B cell (primary cell): ENCODE results near the gene FOXM1. TPM values are rescaled to one million over a fixed set of nuclear protein-coding genes. Genes with fewer than 3 reads are reported as not detected.

ENCODE experiments used
- ATAC-seq: fragments of 200-7000 bp; cut with Tn5 transposase; one replicate; pipeline ENCODE4 v1.10.0; 2021; ENCODE audit warnings: low read depth, mild to moderate bottlenecking, moderate number of reproducible peaks, moderate library complexity
- CTCF ChIA-PET: fragments of 350-600 bp; sonication (Branson Sonifier 250); formaldehyde crosslinking; loops from one replicate; lab custom pipeline; 2021; ENCODE audit warnings: antibody characterized with exemption, inconsistent platforms; lab: Charles Lee
- POLR2A ChIA-PET: fragments of 350-600 bp; sonication (Branson Sonifier 250); formaldehyde crosslinking; loops from one replicate; lab custom pipeline; 2021; ENCODE audit warnings: antibody characterized with exemption; lab: Charles Lee
- DNase-seq: peaks from one replicate; pipeline ENCODE4 v3.0.0; 2013
- H2AFZ ChIP-seq: 2 replicates; pipeline ENCODE4 v1.6.1; 2012; ENCODE audit warnings: mild to moderate bottlenecking, low read depth, low read length; ENCODE audit not compliant: insufficient read depth, poor library complexity, severe bottlenecking
- H3K27ac ChIP-seq, 2 donors: 1 replicate in 1 of 2; 2 replicates in 1 of 2; pipeline ENCODE4 v1.5.1; 2012 to 2013; ENCODE audit warnings: low read length in 2 of 2, mild to moderate bottlenecking in 2 of 2, moderate library complexity in 1 of 2
- H3K27me3 ChIP-seq, 4 experiments: fragments of 200-600 bp in 1 of 4; sonication (generic) in 1 of 4; replicated peaks in 1 of 4; 1 replicate in 2 of 4; 2 replicates in 2 of 4; pipeline versions ENCODE4 v1.6.1 to v1.7.0; 2013 to 2016; ENCODE audit warnings: low read length in 3 of 4, mild to moderate bottlenecking in 2 of 4, mixed read lengths in 1 of 4, moderate library complexity in 1 of 4; ENCODE audit not compliant: insufficient read depth in 4 of 4, control insufficient read depth in 3 of 4; ENCODE audit errors: control extremely low read depth in 1 of 4
- H3K36me3 ChIP-seq, 2 experiments: replicated peaks in 1 of 2; 1 replicate in 1 of 2; 2 replicates in 1 of 2; pipeline versions ENCODE4 v1.6.1 to v1.7.1; 2013; ENCODE audit warnings: low read length in 1 of 2; ENCODE audit not compliant: insufficient read depth in 2 of 2, control insufficient read depth in 1 of 2; ENCODE audit errors: control extremely low read depth in 1 of 2, extremely low read depth in 1 of 2
- H3K4me1 ChIP-seq, 2 donors: fragments of 200-600 bp in 1 of 2; sonication (generic) in 1 of 2; 1 replicate in 1 of 2; 2 replicates in 1 of 2; pipeline versions ENCODE4 v1.5.1 to v1.6.1; 2013 to 2017; ENCODE audit warnings: low read length in 2 of 2; ENCODE audit not compliant: control insufficient read depth in 2 of 2, insufficient read depth in 2 of 2
- H3K4me2 ChIP-seq: replicated peaks from 2 replicates; pipeline ENCODE3; 2012; ENCODE audit warnings: mild to moderate bottlenecking, low read depth, low read length; ENCODE audit not compliant: poor library complexity, severe bottlenecking
- H3K4me3 ChIP-seq, 5 experiments: fragments of 200-600 bp in 1 of 5; sonication (generic) in 1 of 5; 1 replicate in 3 of 5; 2 replicates in 2 of 5; pipeline versions ENCODE4 v1.5.1 to v1.7.0; 2011 to 2016; ENCODE audit warnings: low read length in 4 of 5, mild to moderate bottlenecking in 4 of 5, low read depth in 2 of 5, control low read depth in 1 of 5, moderate library complexity in 1 of 5; ENCODE audit not compliant: insufficient read depth in 1 of 5; ENCODE audit errors: control extremely low read depth in 1 of 5, extremely low read depth in 1 of 5
- H3K79me2 ChIP-seq: fragments of 200-600 bp; sonication (generic); one replicate; pipeline ENCODE4 v1.6.0; 2016; ENCODE audit warnings: low read length; ENCODE audit not compliant: control insufficient read depth, insufficient read depth
- H3K9ac ChIP-seq: fragments of 200-600 bp; sonication (generic); 2 replicates; pipeline ENCODE4 v1.6.1; 2017; ENCODE audit warnings: mild to moderate bottlenecking, low read length, moderate library complexity
- H3K9me3 ChIP-seq, 3 donors: one replicate each; pipeline versions ENCODE4 v1.6.1 to v1.7.1; 2013; ENCODE audit warnings: low read length in 2 of 3; ENCODE audit not compliant: control insufficient read depth in 2 of 3, insufficient read depth in 1 of 3; ENCODE audit errors: control extremely low read depth in 1 of 3
- H4K20me1 ChIP-seq: 2 replicates; pipeline ENCODE4 v1.6.0; 2012; ENCODE audit warnings: mild to moderate bottlenecking, low read length; ENCODE audit not compliant: insufficient read depth, control insufficient read depth, poor library complexity, severe bottlenecking
- H3K27ac Mint-ChIP-seq: one replicate; pipeline ENCODE4 v1.8.0; 2021; ENCODE audit warnings: mixed read lengths
- H3K27me3 Mint-ChIP-seq: one replicate; pipeline ENCODE4 v1.8.0; 2021; ENCODE audit warnings: mixed read lengths
- H3K4me1 Mint-ChIP-seq: one replicate; pipeline ENCODE4 v1.8.0; 2021; ENCODE audit warnings: mixed read lengths
- H3K4me3 Mint-ChIP-seq: one replicate; pipeline ENCODE4 v1.8.0; 2021; ENCODE audit warnings: mixed read lengths
- H3K9me3 Mint-ChIP-seq: one replicate; pipeline ENCODE4 v1.8.0; 2022; ENCODE audit warnings: mixed read lengths; ENCODE audit not compliant: insufficient read depth
- EZH2 ChIP-seq: IDR thresholded peaks from 2 replicates; pipeline ENCODE4 v1.6.1; 2012; ENCODE audit warnings: borderline replicate concordance, low read depth, mild to moderate bottlenecking, moderate library complexity, low read length; ENCODE audit not compliant: insufficient read depth, poor library complexity, severe bottlenecking
- WGBS: methylation state at CpG from one replicate; pipeline ENCODE4 v1.1.5; 2013; ENCODE audit warnings: missing lambda C conversion rate; ENCODE audit not compliant: insufficient coverage; 5-methylcytosine and 5-hydroxymethylcytosine counted together
- intact Hi-C: fragments of 100-400 bp; cut with micrococcal nuclease; formaldehyde crosslinking; loops from one replicate; pipeline ENCODE4 v1.10.0; 2022
- polyA plus RNA-seq: library from polyadenylated mRNA; depleted of rRNA; stranded (reverse); fragments of >200 nt; gene quantifications from 2 replicates; pipeline ENCODE4 v1.2.3, GENCODE V29; 2012
- total RNA-seq, 2 donors: library from RNA; stranded (reverse); fragments of 120-200 nt in 1 of 2; gene quantifications; 1 replicate in 1 of 2; 2 replicates in 1 of 2; pipeline versions ENCODE4 v1.2.3 to v1.2.4, GENCODE V29; 2013 to 2022
- TF ChIP-seq, protein P1 (sequence below): fragments of 200-600 bp; IDR thresholded peaks from one replicate; pipeline ENCODE4 v1.8.0; 2022; ENCODE audit warnings: antibody characterized with exemption, mild to moderate bottlenecking

Gene FOXM1
- total and polyA plus RNA-seq, 2 donors (not counting 1 experiment from before 2014, with no cell fraction given) = 0.67 to 0.84 TPM

GRCh38 chr12:2890001-2890387 is 13.0 kb upstream of the FOXM1 start:
- Mint-ChIP-seq H3K27ac (peak overlapping the region; percentile 93), H3K4me3 (peak overlapping the region; percentile 94), H3K9me3 (no peaks in the 10 kb centered on the region), H3K4me1 (peaks cover 30% of the 10 kb centered on the region), H3K27me3 (no peaks in the 10 kb centered on the region)
- 82% methylated on average over 10 of the region's 10 CpGs for WGBS
- Histone ChIP-seq H4K20me1 (peaks cover 2% of the 10 kb centered on the region), H3K4me1 (peaks cover 7 to 16% of the 10 kb centered on the region in 2 donors), H3K4me2 (peak overlapping the region; percentile 95), H2AFZ (peak overlapping the region; percentile 94), H3K4me3 (peak overlapping the region; percentile 55 to 99 (median 85)), H3K36me3 (no peaks in the 10 kb centered on the region), H3K27me3 (no peaks in the 10 kb centered on the region), H3K79me2 (peaks cover 13% of the 10 kb centered on the region), H3K27ac (peak overlapping the region; percentile 60 to 89), H3K9ac (peak overlapping the region; percentile 90), H3K9me3 (peaks cover 0 to 6% (median 0%) of the 10 kb centered on the region in 3 donors)
- POLR2A ChIA-PET = interaction anchor here (0.8 to 2.2 kb wide), 4 partner anchors 9 to 47 kb away, joined by 3 to 7 read pairs (median 4); partner anchors contain the start of genes FOXM1 and RHNO1
- ATAC-seq = no peak
- CTCF ChIA-PET = interaction anchor here (1.7 kb wide), 1 partner anchor 77 kb away, joined by 6 read pairs; the partner anchor contains the start of gene ITFG2
- no peak for DNase-seq
- no peak for TF ChIP-seq EZH2
- TF ChIP-seq, protein P1, sequence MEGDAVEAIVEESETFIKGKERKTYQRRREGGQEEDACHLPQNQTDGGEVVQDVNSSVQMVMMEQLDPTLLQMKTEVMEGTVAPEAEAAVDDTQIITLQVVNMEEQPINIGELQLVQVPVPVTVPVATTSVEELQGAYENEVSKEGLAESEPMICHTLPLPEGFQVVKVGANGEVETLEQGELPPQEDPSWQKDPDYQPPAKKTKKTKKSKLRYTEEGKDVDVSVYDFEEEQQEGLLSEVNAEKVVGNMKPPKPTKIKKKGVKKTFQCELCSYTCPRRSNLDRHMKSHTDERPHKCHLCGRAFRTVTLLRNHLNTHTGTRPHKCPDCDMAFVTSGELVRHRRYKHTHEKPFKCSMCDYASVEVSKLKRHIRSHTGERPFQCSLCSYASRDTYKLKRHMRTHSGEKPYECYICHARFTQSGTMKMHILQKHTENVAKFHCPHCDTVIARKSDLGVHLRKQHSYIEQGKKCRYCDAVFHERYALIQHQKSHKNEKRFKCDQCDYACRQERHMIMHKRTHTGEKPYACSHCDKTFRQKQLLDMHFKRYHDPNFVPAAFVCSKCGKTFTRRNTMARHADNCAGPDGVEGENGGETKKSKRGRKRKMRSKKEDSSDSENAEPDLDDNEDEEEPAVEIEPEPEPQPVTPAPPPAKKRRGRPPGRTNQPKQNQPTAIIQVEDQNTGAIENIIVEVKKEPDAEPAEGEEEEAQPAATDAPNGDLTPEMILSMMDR = no peak
- intact Hi-C loops = loop anchor here (1.0 to 5.0 kb wide), 6 partner anchors 13 to 1432 kb away; partner anchors contain the start of genes CRACR2A, FKBP4, FOXM1 and RHNO1

GRCh38 chr12:2886768-2887450 is 9.9 kb upstream of the FOXM1 start:
- WGBS = 98% methylated on average over 5 of the region's 10 CpGs
- Mint-ChIP-seq H3K9me3 (no peaks in the 10 kb centered on the region), H3K4me1 (peaks cover 33% of the 10 kb centered on the region), H3K27ac (no peak overlapping the region), H3K27me3 (no peaks in the 10 kb centered on the region), H3K4me3 (no peak overlapping the region)
- ATAC-seq (no peak), DNase-seq (no peak)
- no peak overlapping the region for H3K4me3 ChIP-seq
- peaks cover 0 to 6% (median 0%) of the 10 kb centered on the region in 3 donors for H3K9me3 ChIP-seq
- no peak overlapping the region for H3K4me2 ChIP-seq
- H3K27me3 ChIP-seq = no peaks in the 10 kb centered on the region
- ChIA-PET CTCF (interaction anchor here (0.9 kb wide), 1 partner anchor 389 kb away, joined by 3 read pairs; no protein-coding TSS in a partner anchor), POLR2A (interaction anchor here (0.7 to 0.9 kb wide), 2 partner anchors 12 to 73 kb away, joined by 3 to 4 read pairs; no protein-coding TSS in a partner anchor)
- TF ChIP-seq EZH2 = no peak
- TF ChIP-seq, protein P1 = no peak
- peaks cover 6% of the 10 kb centered on the region for H3K79me2 ChIP-seq
- intact Hi-C loops = loop anchor here (5.0 kb wide), 2 partner anchors 155 to 190 kb away; partner anchors contain the start of gene TSPAN9
- H3K4me1 ChIP-seq = peaks cover 11 to 21% of the 10 kb centered on the region in 2 donors
- no peak overlapping the region for H3K9ac ChIP-seq
- peaks cover 7% of the 10 kb centered on the region for H4K20me1 ChIP-seq
- H2AFZ ChIP-seq = no peak overlapping the region
- no peaks in the 10 kb centered on the region for H3K36me3 ChIP-seq
- H3K27ac ChIP-seq = no peak overlapping the region
